ENCODE data around the gene LIPF. TPM values are rescaled to one million over a fixed set of nuclear protein-coding genes. Genes with fewer than 3 reads are reported as not detected.

The LIPF gene
- total and polyA plus RNA-seq, 12 donors: 0.17 to 1.5 (median 1.1) TPM; not detected in 8

- Histone ChIP-seq H3K36me3 (replicated peaks in 1 of 2) (no peaks in the 10 kb centered on the region), H3K9me3 (replicated peaks in 1 of 3) (no peaks in the 10 kb centered on the region), H3K4me3 (no peak overlapping the region), H3K4me1 (replicated peaks in 1 of 2) (no peaks in the 10 kb centered on the region), H3K27me3 (no peaks in the 10 kb centered on the region), H3K27ac (no peak overlapping the region)
- WGBS, 4 donors: 75 to 100% (median 81%) methylated on average over 1 of the region's 1 CpG
- intact Hi-C loops (cut with DNase I): no loop called here
- no peak for TF ChIP-seq CTCF (IDR thresholded peaks at IDR 0.05)
- no peak for TF ChIP-seq POLR2A (IDR thresholded peaks at IDR 0.05)
- DNase-seq: no peak
Observed at GRCh38 chr10:88657901-88658300, 6.3 kb upstream of the LIPF start.

GRCh38 chr10:88659725-88660597, 4.3 kb upstream of the LIPF start:
- TF ChIP-seq CTCF (IDR thresholded peaks at IDR 0.05) (no peak), POLR2A (IDR thresholded peaks at IDR 0.05) (no peak)
- intact Hi-C loops (cut with DNase I): no loop called here
- no peak overlapping the region for H3K4me3 ChIP-seq
- H3K36me3 ChIP-seq (replicated peaks in 1 of 2): no peaks in the 10 kb centered on the region
- DNase-seq: no peak
- 69 to 81% (median 75%) methylated on average over 3 of the region's 3 CpGs for WGBS, 4 donors
- H3K27me3 ChIP-seq: no peaks in the 10 kb centered on the region
- H3K4me1 ChIP-seq (replicated peaks in 1 of 2): no peaks in the 10 kb centered on the region
- H3K9me3 ChIP-seq (replicated peaks in 1 of 3): no peaks in the 10 kb centered on the region
- H3K27ac ChIP-seq: no peak overlapping the region

GRCh38 chr10:88660598-88660884, 3.7 kb upstream of the LIPF start:
- WGBS, 4 donors: 35 to 49% (median 46%) methylated on average over 2 to 3 of the region's 3 CpGs
- no peak for DNase-seq
- no peaks in the 10 kb centered on the region for H3K9me3 ChIP-seq (replicated peaks in 1 of 3)
- H3K4me1 ChIP-seq (replicated peaks in 1 of 2): no peaks in the 10 kb centered on the region
- TF ChIP-seq POLR2A (IDR thresholded peaks at IDR 0.05) (no peak), CTCF (IDR thresholded peaks at IDR 0.05) (no peak)
- no peaks in the 10 kb centered on the region for H3K36me3 ChIP-seq (replicated peaks in 1 of 2)
- H3K4me3 ChIP-seq: no peak overlapping the region
- intact Hi-C loops (cut with DNase I): no loop called here
- H3K27ac ChIP-seq: no peak overlapping the region
- H3K27me3 ChIP-seq: no peaks in the 10 kb centered on the region

GRCh38 chr10:88661018-88661417, 3.2 kb upstream of the LIPF start:
- intact Hi-C loops (cut with DNase I): no loop called here
- no peak overlapping the region for H3K4me3 ChIP-seq
- no peak for DNase-seq
- no peaks in the 10 kb centered on the region for H3K4me1 ChIP-seq (replicated peaks in 1 of 2)
- no peaks in the 10 kb centered on the region for H3K9me3 ChIP-seq (replicated peaks in 1 of 3)
- TF ChIP-seq POLR2A (IDR thresholded peaks at IDR 0.05) (no peak), CTCF (IDR thresholded peaks at IDR 0.05) (no peak)
- no peak overlapping the region for H3K27ac ChIP-seq
- no peaks in the 10 kb centered on the region for H3K36me3 ChIP-seq (replicated peaks in 1 of 2)
- no peaks in the 10 kb centered on the region for H3K27me3 ChIP-seq

Data from adrenal gland (tissue), 12 donors.